Activated T-helper 17 cell treated with anti-CD3 and anti-CD28 coated beads, Interleukin-2, amount 50 U/mL, for 72 hours (primary cell): Measurements from ENCODE around the gene STN1. TPM values are rescaled to one million over a fixed set of nuclear protein-coding genes. Genes with fewer than 3 reads are reported as not detected.
A peak's percentile ranks its signal among the peaks of the same experiment; 100 is the strongest.

Source experiments
- ATAC-seq: fragments of 150-1000 bp; cut with Tn5 transposase; replicated peaks from 2 replicates; pipeline ENCODE4 v1.10.0; 2021; ENCODE audit warnings: mild to moderate bottlenecking, moderate library complexity
- H3K27ac Mint-ChIP-seq: one replicate; pipeline ENCODE4 v1.8.0; 2022; ENCODE audit warnings: mixed read lengths
- H3K27me3 Mint-ChIP-seq: one replicate; pipeline ENCODE4 v1.8.0; 2022; ENCODE audit warnings: mixed read lengths
- H3K36me3 Mint-ChIP-seq: one replicate; pipeline ENCODE4 v1.8.0; 2022; ENCODE audit warnings: low read depth, mild to moderate bottlenecking, mixed read lengths
- H3K4me1 Mint-ChIP-seq: one replicate; pipeline ENCODE4 v1.8.0; 2022; ENCODE audit warnings: mixed read lengths
- H3K4me3 Mint-ChIP-seq: one replicate; pipeline ENCODE4 v1.8.0; 2022; ENCODE audit warnings: mild to moderate bottlenecking, mixed read lengths
- H3K9me3 Mint-ChIP-seq: one replicate; pipeline ENCODE4 v1.8.0; 2022; ENCODE audit warnings: mixed read lengths
- total RNA-seq, 2 donors: library from RNA; stranded (reverse); gene quantifications; one replicate each; pipeline ENCODE4 v1.2.3, GENCODE V29; 2022

Gene STN1
- total RNA-seq: 10 to 100 TPM; 41.9 to 45.4 TPM

- H3K4me1 Mint-ChIP-seq: peaks cover 10% of the 10 kb centered on the region
- H3K27ac Mint-ChIP-seq: peak within 1 kb of the TSS; percentile 86
- H3K9me3 Mint-ChIP-seq: peaks cover under 1% of the 10 kb centered on the region
- no peaks in the 10 kb centered on the region for H3K27me3 Mint-ChIP-seq
- H3K4me3 Mint-ChIP-seq: peak within 1 kb of the TSS; percentile 91
- ATAC-seq: peak; percentile 92
- H3K36me3 Mint-ChIP-seq: peaks cover 22% of the 10 kb centered on the region
These were observed at the start of gene STN1 for GRCh38 chr10:103918053-103918846. TSS of gene STN1 (minus strand) at chr10:103918184. CDS start at chr10:103917594, 590 bp downstream.

DNA sequence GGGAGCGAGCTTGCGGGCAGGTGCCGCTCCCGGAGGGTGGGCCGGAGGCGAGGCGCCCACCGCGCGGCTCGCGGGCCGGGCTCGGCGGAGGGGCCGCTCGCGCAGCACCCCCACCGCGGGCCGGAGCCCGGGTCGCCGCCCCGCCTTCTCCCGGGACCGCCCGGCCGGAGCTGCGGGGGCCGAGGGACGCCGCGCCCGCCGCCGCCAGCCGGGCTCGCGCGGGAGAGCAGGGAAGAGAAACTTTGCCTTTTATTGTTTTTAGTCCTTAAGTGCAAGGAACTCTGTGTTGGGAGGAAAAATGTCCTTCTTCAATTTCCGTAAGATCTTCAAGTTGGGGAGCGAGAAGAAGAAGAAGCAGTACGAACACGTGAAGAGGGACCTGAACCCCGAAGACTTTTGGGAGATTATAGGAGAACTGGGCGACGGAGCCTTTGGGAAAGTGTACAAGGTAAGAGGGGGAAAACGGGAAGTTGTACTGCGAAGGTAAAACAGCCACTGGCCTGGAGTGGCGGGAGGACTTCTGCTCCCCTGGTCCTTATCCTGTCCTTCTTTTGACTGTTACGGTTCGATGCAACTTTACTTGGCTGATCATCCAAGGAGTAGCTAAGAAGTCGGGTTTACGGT lies 49.6 kb upstream of the STN1 start:
- peak overlapping the region; percentile 99 for H3K4me3 Mint-ChIP-seq
- H3K4me1 Mint-ChIP-seq: peaks cover 22% of the 10 kb centered on the region
- H3K36me3 Mint-ChIP-seq: peaks cover 35% of the 10 kb centered on the region
- peak overlapping the region; percentile 97 for H3K27ac Mint-ChIP-seq
- H3K27me3 Mint-ChIP-seq: no peaks in the 10 kb centered on the region
- no peaks in the 10 kb centered on the region for H3K9me3 Mint-ChIP-seq
- peak; percentile 55 for ATAC-seq

DNA sequence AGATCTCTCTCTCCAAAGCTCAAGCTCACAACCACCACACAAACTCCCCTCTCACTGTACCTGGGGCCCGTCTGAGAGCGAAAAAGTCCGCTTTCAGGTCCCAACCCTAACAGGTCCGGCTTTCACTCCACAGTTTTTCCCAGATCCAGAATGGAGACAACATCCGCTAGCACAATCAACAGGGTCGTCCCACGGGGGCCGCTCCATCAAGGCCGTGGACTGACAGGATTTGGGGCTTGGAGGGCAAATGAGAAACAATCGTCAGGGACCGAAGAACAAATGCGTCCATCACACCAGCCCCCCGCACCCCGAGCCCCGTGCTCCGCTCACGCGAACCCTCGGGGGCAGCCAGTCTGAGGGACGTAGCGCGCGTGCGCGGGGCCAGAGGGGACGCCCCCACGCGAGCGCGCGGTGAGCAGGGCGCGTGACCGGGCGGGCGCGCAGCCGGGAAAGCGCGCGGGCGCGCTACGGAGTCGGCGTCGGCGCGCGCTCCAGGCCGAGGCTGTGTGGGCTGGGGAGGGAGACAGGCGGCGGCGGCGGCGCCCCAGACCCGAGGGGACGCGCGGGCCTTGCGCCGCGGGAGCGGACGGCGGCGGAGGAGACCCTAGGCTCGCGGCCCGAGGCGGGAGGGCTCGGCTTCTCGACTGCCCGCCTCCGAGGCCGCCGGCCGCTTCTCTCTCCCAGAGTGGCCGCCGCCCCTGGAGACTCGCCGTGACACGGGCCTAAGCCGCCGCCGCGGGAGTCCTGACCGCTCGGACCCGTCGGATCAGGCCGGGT lies 48.9 kb upstream of the STN1 start, which contains the start of gene SLK:
Gene SLK (plus strand): TSS at position 470 of the 777 bp plus-strand sequence. CDS start 606 bp downstream, outside the sequence.
- Mint-ChIP-seq H3K27ac (peak within 1 kb of the TSS; percentile 97), H3K4me1 (peaks cover 18% of the 10 kb centered on the region), H3K36me3 (peaks cover 28% of the 10 kb centered on the region), H3K4me3 (peak within 1 kb of the TSS; percentile 99), H3K27me3 (no peaks in the 10 kb centered on the region), H3K9me3 (no peaks in the 10 kb centered on the region)
- peak; percentile 89 for ATAC-seq

DNA sequence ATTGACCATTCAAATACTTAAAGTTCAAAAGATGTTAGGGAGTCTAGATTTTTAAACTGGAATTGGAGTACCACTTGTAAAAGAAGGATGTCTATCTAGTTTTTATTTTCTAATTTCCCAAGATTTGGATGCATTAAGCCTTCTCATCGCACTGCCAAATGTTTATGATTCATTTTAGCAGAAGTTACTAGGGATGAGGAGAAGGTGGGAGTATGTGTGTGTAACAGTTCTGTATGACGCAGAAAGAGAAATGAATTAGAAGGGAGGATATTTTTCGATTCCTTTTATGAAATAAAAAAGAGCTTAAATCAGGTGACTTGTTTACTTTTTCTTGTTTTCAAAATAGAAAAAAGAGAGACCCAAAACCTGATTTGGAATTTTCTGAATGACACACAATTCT lies 42.1 kb upstream of the STN1 start:
- Mint-ChIP-seq H3K27me3 (no peaks in the 10 kb centered on the region), H3K4me3 (no peak overlapping the region), H3K4me1 (no peaks in the 10 kb centered on the region), H3K36me3 (no peaks in the 10 kb centered on the region), H3K27ac (no peak overlapping the region), H3K9me3 (no peaks in the 10 kb centered on the region)
- ATAC-seq: no peak

GRCh38 chr10:103958996-103959395 lies 41.0 kb upstream of the STN1 start:
- no peak overlapping the region for H3K27ac Mint-ChIP-seq
- no peaks in the 10 kb centered on the region for H3K36me3 Mint-ChIP-seq
- no peak overlapping the region for H3K4me3 Mint-ChIP-seq
- no peaks in the 10 kb centered on the region for H3K27me3 Mint-ChIP-seq
- no peaks in the 10 kb centered on the region for H3K4me1 Mint-ChIP-seq
- ATAC-seq: no peak
- H3K9me3 Mint-ChIP-seq: no peaks in the 10 kb centered on the region

DNA sequence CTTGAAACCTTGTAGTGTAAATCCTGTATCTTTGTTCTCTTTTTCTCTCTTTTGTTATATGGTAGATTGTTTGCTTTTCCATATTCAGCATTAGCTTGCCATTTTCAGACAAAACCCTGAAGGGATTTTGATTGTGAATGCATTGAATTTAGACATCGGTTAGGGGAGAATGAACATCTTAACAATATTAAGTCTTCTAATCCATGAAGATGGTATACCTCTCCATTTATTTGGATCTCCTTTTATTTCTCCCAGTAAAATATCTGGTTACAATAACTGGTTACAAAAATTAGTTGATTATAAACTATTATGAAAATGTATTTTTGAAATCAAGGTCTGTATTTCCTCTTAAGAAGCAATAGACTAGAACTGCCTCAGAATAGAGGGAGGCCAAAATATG lies 36.6 kb upstream of the STN1 start:
- Mint-ChIP-seq H3K9me3 (no peaks in the 10 kb centered on the region), H3K4me3 (no peak overlapping the region), H3K27me3 (no peaks in the 10 kb centered on the region), H3K36me3 (no peaks in the 10 kb centered on the region), H3K4me1 (no peaks in the 10 kb centered on the region), H3K27ac (no peak overlapping the region)
- no peak for ATAC-seq

GRCh38 chr10:103951942-103952341 lies 34.0 kb upstream of the STN1 start:
- Mint-ChIP-seq H3K27me3 (no peaks in the 10 kb centered on the region), H3K36me3 (no peaks in the 10 kb centered on the region), H3K27ac (no peak overlapping the region), H3K4me1 (peaks cover 8% of the 10 kb centered on the region), H3K9me3 (no peaks in the 10 kb centered on the region), H3K4me3 (no peak overlapping the region)
- no peak for ATAC-seq

- H3K4me1 Mint-ChIP-seq: peaks cover 8% of the 10 kb centered on the region
These were observed 33.2 kb upstream of the STN1 start for GRCh38 chr10:103951183-103951582.

DNA sequence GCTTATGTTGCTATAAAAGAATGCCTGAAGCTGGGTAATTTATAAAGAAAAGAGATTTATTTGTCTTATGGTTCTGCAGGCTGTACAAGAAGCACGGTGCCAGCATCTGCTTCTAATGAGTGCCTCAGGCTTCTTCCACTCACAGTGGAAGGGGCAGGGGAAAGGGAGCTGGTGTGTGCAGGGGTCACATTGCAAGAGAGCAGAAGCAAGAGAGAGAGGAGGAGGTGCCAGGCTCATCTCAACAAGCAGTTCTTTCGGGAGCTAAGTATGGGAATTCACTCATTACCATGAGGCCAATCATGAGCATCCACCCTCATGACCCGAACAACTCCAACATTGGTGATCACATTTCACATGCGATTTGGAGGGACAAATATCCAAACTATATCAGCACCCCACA lies 31.7 kb upstream of the STN1 start:
- no peak for ATAC-seq
- Mint-ChIP-seq H3K27ac (no peak overlapping the region), H3K4me1 (peaks cover 8% of the 10 kb centered on the region), H3K36me3 (no peaks in the 10 kb centered on the region), H3K27me3 (no peaks in the 10 kb centered on the region), H3K9me3 (no peaks in the 10 kb centered on the region), H3K4me3 (no peak overlapping the region)

More at GRCh38 chr10:103951183-103951582, 33.2 kb upstream of the STN1 start:
- Mint-ChIP-seq H3K27ac (no peak overlapping the region), H3K27me3 (no peaks in the 10 kb centered on the region), H3K9me3 (no peaks in the 10 kb centered on the region), H3K36me3 (no peaks in the 10 kb centered on the region), H3K4me3 (no peak overlapping the region)
- no peak for ATAC-seq

DNA sequence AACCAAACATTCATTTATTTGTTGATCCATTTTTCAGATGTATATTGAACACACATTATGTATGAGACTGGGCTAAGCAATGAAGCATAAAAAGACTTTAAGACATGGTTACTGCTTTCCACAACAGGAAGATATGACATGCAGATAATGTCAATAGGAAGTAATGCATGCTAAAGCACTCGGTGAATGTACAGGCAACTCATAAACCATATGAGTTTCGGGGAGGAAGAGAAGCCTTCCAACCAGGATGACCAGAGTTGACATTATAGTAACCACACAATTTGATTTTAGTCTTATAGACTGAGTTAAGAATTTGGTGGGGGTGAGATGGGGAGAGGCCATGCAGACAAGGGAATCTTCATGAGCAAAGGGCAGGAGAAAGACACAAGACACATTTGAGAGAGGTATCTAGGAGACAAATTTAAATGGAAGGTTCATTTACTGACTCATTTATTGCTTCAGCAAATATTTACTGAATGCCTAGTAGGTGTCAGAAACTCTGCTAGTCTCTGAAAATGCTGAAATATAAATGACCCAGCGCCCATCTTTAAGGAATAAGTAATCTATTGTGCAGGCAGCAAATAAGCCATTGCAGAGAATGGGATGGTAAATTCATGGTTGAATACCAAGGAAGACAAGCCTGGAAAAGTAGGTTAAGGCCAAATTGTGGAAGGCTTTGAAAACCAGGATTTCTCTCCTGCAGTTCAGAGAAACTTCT lies 30.0 kb upstream of the STN1 start:
- Mint-ChIP-seq H3K27me3 (no peaks in the 10 kb centered on the region), H3K4me3 (peak overlapping the region; percentile 2), H3K9me3 (no peaks in the 10 kb centered on the region), H3K36me3 (no peaks in the 10 kb centered on the region), H3K4me1 (peaks cover 8% of the 10 kb centered on the region), H3K27ac (no peak overlapping the region)
- ATAC-seq: peak; percentile 74

GRCh38 chr10:103942866-103943265 lies 24.9 kb upstream of the STN1 start:
- Mint-ChIP-seq H3K9me3 (no peaks in the 10 kb centered on the region), H3K27me3 (no peaks in the 10 kb centered on the region), H3K36me3 (no peaks in the 10 kb centered on the region), H3K27ac (no peak overlapping the region), H3K4me1 (peaks cover 5% of the 10 kb centered on the region), H3K4me3 (no peak overlapping the region)
- no peak for ATAC-seq

- no peak overlapping the region for H3K27ac Mint-ChIP-seq
- no peaks in the 10 kb centered on the region for H3K27me3 Mint-ChIP-seq
- H3K9me3 Mint-ChIP-seq: no peaks in the 10 kb centered on the region
- H3K36me3 Mint-ChIP-seq: no peaks in the 10 kb centered on the region
- H3K4me1 Mint-ChIP-seq: no peaks in the 10 kb centered on the region
- no peak overlapping the region for H3K4me3 Mint-ChIP-seq
- ATAC-seq: no peak
These were observed 23.8 kb upstream of the STN1 start for GRCh38 chr10:103941801-103942200.

GRCh38 chr10:103939522-103939921 lies 21.5 kb upstream of the STN1 start:
- H3K27me3 Mint-ChIP-seq: no peaks in the 10 kb centered on the region
- no peaks in the 10 kb centered on the region for H3K36me3 Mint-ChIP-seq
- H3K27ac Mint-ChIP-seq: no peak overlapping the region
- no peaks in the 10 kb centered on the region for H3K9me3 Mint-ChIP-seq
- ATAC-seq: no peak
- H3K4me3 Mint-ChIP-seq: no peak overlapping the region
- H3K4me1 Mint-ChIP-seq: no peaks in the 10 kb centered on the region

DNA sequence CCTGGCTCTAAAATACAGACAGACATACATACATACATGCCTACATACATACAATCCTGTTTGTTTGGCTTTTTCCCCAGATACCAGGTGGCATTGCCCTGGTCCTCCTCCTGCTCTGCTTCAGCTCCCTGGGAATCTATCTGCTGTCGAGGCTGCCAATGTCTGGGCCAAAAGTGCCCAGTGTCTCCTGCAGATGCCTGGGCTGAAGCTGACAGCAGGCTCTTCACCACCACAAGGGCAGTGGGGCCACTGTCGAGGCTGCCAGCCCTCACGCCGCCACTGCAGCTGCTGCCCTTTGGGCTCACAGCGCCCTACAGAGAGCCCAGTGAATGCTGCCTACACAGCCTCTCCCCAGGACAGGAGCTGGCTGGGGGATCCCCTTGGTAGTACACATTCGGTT lies 18.0 kb upstream of the STN1 start:
- no peak for ATAC-seq
- Mint-ChIP-seq H3K27ac (no peak overlapping the region), H3K27me3 (no peaks in the 10 kb centered on the region), H3K4me3 (no peak overlapping the region), H3K9me3 (no peaks in the 10 kb centered on the region), H3K4me1 (no peaks in the 10 kb centered on the region), H3K36me3 (no peaks in the 10 kb centered on the region)
